GM13976 (cell line): Measurements from ENCODE around the gene VPS4A.

Experiments used
- DNase-seq: peaks from one replicate; pipeline ENCODE4 v3.0.0; 2012; ENCODE audit warnings: low spot score
- CTCF ChIP-seq: IDR thresholded peaks from 2 replicates; pipeline ENCODE4 v1.5.1; 2012; ENCODE audit warnings: borderline replicate concordance, mild to moderate bottlenecking; ENCODE audit not compliant: insufficient read depth; ENCODE audit errors: extremely low read depth, missing control alignments, control extremely low read depth
- in situ Hi-C: fragments of 300-500 bp; cut with MboI; formaldehyde crosslinking; loops from one replicate; pipeline ENCODE4 v1.12.0; 2022; ENCODE audit warnings: low sequenced_read_pairs, mixed read lengths, inconsistent platforms; ENCODE audit not compliant: unreplicated experiment

VPS4A gene

DNA sequence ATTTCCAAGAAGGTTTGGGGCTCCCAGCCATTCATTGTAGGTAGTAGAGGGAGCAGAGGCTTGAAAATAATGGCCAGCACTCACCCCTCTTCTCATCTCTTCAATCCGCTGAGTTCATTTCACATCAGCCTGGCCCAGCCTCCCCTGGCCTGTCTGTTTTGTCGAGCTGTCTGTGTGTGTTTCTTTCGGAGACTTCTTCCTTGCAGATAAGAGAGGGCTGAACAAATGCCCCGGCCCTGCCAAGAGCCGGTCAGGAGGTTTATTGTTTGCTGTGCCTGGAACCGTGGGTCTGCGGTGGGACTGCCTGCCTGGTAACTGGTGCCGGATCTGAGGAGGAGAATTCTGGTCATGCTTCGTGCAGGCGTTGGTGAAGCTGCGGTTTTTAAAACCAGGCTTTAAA, 3.4 kb downstream of the VPS4A start:
- DNase-seq = no peak
- no peak for TF ChIP-seq CTCF
- in situ Hi-C loops = no loop called here

- DNase-seq = no peak
- TF ChIP-seq CTCF = no peak
- in situ Hi-C loops = no loop called here
Measured at GRCh38 chr16:69315486-69316311, 4.5 kb downstream of the VPS4A start.

GRCh38 chr16:69316595-69317034, 5.5 kb downstream of the VPS4A start:
- in situ Hi-C loops = no loop called here
- DNase-seq = no peak
- no peak for TF ChIP-seq CTCF

DNA sequence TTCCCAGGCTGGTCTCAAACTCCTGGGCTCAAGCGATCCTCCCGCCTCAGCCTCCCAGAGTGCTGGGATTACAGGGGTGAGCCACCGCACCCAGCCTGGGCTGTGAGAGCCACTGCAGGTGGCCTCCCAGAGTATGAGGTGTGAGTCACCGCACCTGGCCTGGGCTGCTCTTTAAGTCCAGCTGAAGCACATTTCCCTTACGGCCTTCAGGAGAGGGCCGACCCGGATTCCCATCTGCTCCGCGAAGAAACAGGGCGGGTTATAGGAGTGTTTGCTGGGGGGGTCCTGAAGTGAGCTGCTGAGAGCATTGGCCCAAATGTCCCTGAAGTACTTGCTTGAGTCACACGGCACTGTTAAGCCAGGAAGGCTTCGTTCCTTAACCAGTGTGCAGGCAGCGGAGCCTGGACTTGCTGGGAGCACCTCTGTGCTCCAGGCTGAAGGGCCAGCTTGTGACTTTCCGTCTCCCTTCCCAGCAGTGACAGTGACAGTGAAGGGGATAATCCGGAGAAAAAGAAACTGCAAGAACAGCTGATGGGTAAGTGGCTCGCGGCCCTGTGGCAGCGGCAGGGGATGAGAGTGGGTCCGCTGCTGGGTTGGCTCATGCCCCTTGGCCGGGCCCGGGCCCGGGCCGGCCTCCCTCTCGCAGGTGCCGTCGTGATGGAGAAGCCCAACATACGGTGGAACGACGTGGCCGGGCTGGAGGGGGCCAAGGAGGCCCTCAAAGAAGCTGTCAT, 7.2 kb downstream of the VPS4A start:
- no peak for DNase-seq
- no peak for TF ChIP-seq CTCF
- in situ Hi-C loops = no loop called here

GRCh38 chr16:69318911-69319289, 7.8 kb downstream of the VPS4A start:
- no peak for DNase-seq
- in situ Hi-C loops = no loop called here
- no peak for TF ChIP-seq CTCF

DNA sequence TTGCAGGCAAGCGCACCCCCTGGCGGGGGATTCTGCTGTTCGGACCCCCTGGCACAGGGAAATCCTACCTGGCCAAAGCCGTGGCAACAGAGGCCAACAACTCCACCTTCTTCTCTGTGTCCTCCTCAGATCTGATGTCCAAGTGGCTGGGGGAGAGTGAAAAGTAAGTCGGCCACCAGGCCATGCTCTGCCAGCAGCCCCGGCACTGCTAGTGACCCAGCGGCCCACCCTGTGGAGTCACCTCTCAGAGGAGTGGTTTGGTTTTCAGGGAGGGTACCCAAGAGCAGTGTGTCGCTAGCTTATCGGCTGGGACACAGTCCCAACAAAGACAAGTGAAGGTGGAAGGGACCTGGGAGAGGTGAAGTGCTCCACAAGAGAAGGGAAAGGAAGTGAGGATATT, 8.2 kb downstream of the VPS4A start:
- no peak for TF ChIP-seq CTCF
- in situ Hi-C loops = no loop called here

More for the DNA sequence above, 8.2 kb downstream of the VPS4A start:
- no peak for DNase-seq
